CD14-positive monocyte (primary cell): ENCODE results near the gene KIAA0513. TPM values are rescaled to one million over a fixed set of nuclear protein-coding genes. Genes with fewer than 3 reads are reported as not detected.

Experiments
- DNase-seq, 3 donors: peaks; one replicate each; pipeline ENCODE4 v3.0.0-alpha.2; 2011 to 2022
- H2AFZ ChIP-seq: 2 replicates; pipeline ENCODE4 v1.6.0; 2012; ENCODE audit warnings: mild to moderate bottlenecking, low read depth, low read length, inconsistent platforms; ENCODE audit not compliant: insufficient read depth, poor library complexity, severe bottlenecking
- H3K27ac ChIP-seq, 2 donors: 1 replicate in 1 of 2; 2 replicates in 1 of 2; pipeline ENCODE4 v1.5.1; 2012 to 2013; ENCODE audit warnings: low read length in 2 of 2, control low read depth in 1 of 2, inconsistent platforms in 1 of 2, low read depth in 1 of 2, mild to moderate bottlenecking in 1 of 2
- H3K27me3 ChIP-seq, 2 donors: one replicate each; pipeline versions ENCODE4 v1.6.0 to v1.6.1; 2011 to 2013; ENCODE audit warnings: low read length in 2 of 2; ENCODE audit not compliant: control insufficient read depth in 2 of 2, insufficient read depth in 2 of 2
- H3K36me3 ChIP-seq, 2 donors: replicated peaks in 1 of 2; 1 replicate in 1 of 2; 2 replicates in 1 of 2; pipeline versions ENCODE4 v1.5.1 to v1.6.1; 2012 to 2013; ENCODE audit warnings: low read length in 2 of 2, control low read depth in 1 of 2, inconsistent platforms in 1 of 2, mild to moderate bottlenecking in 1 of 2; ENCODE audit not compliant: insufficient read depth in 2 of 2, control insufficient read depth in 1 of 2
- H3K4me1 ChIP-seq, 2 donors: 1 replicate in 1 of 2; 2 replicates in 1 of 2; pipeline versions ENCODE4 v1.5.1 to v1.6.1; 2012 to 2013; ENCODE audit warnings: low read length in 2 of 2, control low read depth in 1 of 2, inconsistent platforms in 1 of 2, mild to moderate bottlenecking in 1 of 2, moderate library complexity in 1 of 2; ENCODE audit not compliant: insufficient read depth in 2 of 2, control insufficient read depth in 1 of 2
- H3K4me2 ChIP-seq: replicated peaks from 2 replicates; pipeline ENCODE3; 2012; ENCODE audit warnings: low read length, moderate library complexity, mild to moderate bottlenecking; ENCODE audit not compliant: poor library complexity, severe bottlenecking; ENCODE audit errors: extremely low read depth
- H3K4me3 ChIP-seq, 3 experiments: fragments of 200-600 bp in 1 of 3; sonication (generic) in 1 of 3; replicated peaks in 1 of 3; 1 replicate in 2 of 3; 2 replicates in 1 of 3; pipeline ENCODE4 v1.5.1; 2011 to 2013; ENCODE audit warnings: low read length in 3 of 3, mild to moderate bottlenecking in 3 of 3, control low read depth in 2 of 3, low read depth in 2 of 3, inconsistent platforms in 1 of 3, moderate library complexity in 1 of 3
- H3K79me2 ChIP-seq: 2 replicates; pipeline ENCODE4 v1.6.0; 2012; ENCODE audit warnings: mild to moderate bottlenecking, control low read depth, inconsistent platforms, low read length, moderate library complexity; ENCODE audit not compliant: insufficient read depth
- H3K9ac ChIP-seq: 2 replicates; pipeline ENCODE4 v1.6.0; 2017; ENCODE audit warnings: low read length, mild to moderate bottlenecking; ENCODE audit not compliant: insufficient read depth, poor library complexity, severe bottlenecking
- H3K9me3 ChIP-seq, 2 donors: replicated peaks in 1 of 2; 1 replicate in 1 of 2; 2 replicates in 1 of 2; pipeline versions ENCODE4 v1.5.1 to v1.6.1; 2012 to 2013; ENCODE audit warnings: low read length in 2 of 2, control low read depth in 1 of 2; ENCODE audit not compliant: control insufficient read depth in 1 of 2, insufficient read depth in 1 of 2
- H4K20me1 ChIP-seq: 2 replicates; pipeline ENCODE4 v1.6.0; 2012; ENCODE audit warnings: mild to moderate bottlenecking, low read length, control low read depth, moderate library complexity; ENCODE audit not compliant: insufficient read depth
- H3K27ac Mint-ChIP-seq, 7 donors: one replicate each; pipeline ENCODE4 v1.8.0; 2020; ENCODE audit warnings: mild to moderate bottlenecking in 7 of 7, mixed read lengths in 7 of 7, moderate library complexity in 6 of 7, inconsistent platforms in 2 of 7
- H3K27me3 Mint-ChIP-seq, 3 donors: one replicate each; pipeline ENCODE4 v1.8.0; 2021 to 2022; ENCODE audit warnings: low read depth in 3 of 3, mild to moderate bottlenecking in 3 of 3, mixed read lengths in 3 of 3, moderate library complexity in 3 of 3, inconsistent platforms in 1 of 3
- H3K36me3 Mint-ChIP-seq, 2 donors: one replicate each; pipeline ENCODE4 v1.8.0; 2020; ENCODE audit warnings: mixed read lengths in 2 of 2, inconsistent platforms in 1 of 2, mild to moderate bottlenecking in 1 of 2
- H3K4me1 Mint-ChIP-seq: one replicate; pipeline ENCODE4 v1.8.0; 2020; ENCODE audit warnings: mild to moderate bottlenecking, mixed read lengths
- H3K4me3 Mint-ChIP-seq, 2 donors: one replicate each; pipeline ENCODE4 v1.8.0; 2020; ENCODE audit warnings: mild to moderate bottlenecking in 2 of 2, mixed read lengths in 2 of 2, moderate library complexity in 1 of 2
- H3K9me3 Mint-ChIP-seq, 7 donors: one replicate each; pipeline ENCODE4 v1.8.0; 2020 to 2022; ENCODE audit warnings: mixed read lengths in 7 of 7, mild to moderate bottlenecking in 6 of 7, moderate library complexity in 6 of 7, inconsistent platforms in 2 of 7
- WGBS: methylation state at CpG from one replicate; pipeline ENCODE4 v1.1.5; 2013; ENCODE audit warnings: missing lambda C conversion rate; ENCODE audit not compliant: insufficient coverage; 5-methylcytosine and 5-hydroxymethylcytosine counted together
- intact Hi-C, 2 donors: fragments of 100-400 bp; cut with micrococcal nuclease; formaldehyde crosslinking; loops; one replicate each; pipeline versions ENCODE4 v1.15.0 to v1.15.1; 2023
- polyA plus RNA-seq, 3 donors: library from polyadenylated mRNA; depleted of rRNA in 1 of 3; unstranded in 2 of 3; stranded (reverse) in 1 of 3; fragments of 300-500 nt in 2 of 3; fragments of >200 nt in 1 of 3; fragmentation: Illumina TruSeq in 2 of 3; gene quantifications; 1 replicate in 2 of 3; 2 replicates in 1 of 3; pipeline ENCODE4 v1.2.3, GENCODE V29; 2012 to 2021
- TF ChIP-seq, protein P1 (sequence below): fragments of 200-600 bp; IDR thresholded peaks from one replicate; pipeline ENCODE4 v1.8.0; 2022; ENCODE audit warnings: antibody characterized with exemption, mild to moderate bottlenecking

KIAA0513 gene
- polyA plus RNA-seq, 3 donors = 21.4 to 77.5 (median 32.7) TPM

DNA sequence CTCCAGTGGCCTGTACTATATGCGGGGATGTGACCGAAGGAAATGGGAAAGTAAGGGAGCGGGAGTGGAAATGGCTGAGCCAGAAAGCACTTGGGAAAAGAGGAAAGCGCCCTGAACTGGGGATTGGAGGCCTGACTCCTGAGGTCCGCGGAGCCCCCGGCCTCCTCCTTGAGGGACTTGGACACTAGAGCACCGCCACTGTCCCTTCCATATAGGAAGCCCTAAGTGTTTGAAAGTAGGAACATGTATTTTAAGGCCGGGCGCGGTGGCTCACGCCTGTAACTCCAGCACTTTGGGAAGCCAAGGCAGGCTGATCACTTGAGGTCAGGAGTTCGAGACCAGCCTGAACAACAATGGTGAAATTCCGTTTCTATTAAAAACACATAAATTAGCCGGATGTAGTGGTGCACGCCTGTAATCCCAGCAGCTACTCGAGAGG is 15.7 kb upstream of the KIAA0513 start:
- peaks cover 86 to 87% of the 10 kb centered on the region in 2 donors for H3K4me1 ChIP-seq
- intact Hi-C loops = loop anchor here (2.0 to 5.0 kb wide), 2 partner anchors 15 to 35 kb away; partner anchors contain the start of gene KIAA0513 (in 1 of the 2)

DNA sequence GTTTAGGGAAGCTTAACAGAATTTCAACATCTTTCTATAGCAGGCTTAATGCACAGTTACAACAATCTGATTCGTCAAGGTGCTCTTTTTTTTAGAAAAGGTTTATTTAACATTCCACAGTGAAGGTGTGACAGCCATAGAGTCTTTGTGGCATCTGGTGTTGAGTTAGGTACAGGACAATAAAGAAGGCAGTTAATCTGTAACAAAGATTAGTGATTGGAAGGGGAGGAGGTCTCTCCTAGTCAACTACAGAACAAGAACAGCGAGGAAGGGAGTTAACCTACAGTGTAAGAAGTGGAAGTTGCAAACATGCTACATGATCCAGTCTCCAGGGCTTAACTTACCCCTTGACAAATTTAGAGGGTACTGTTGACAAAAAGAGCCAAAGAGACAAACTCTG is 13.3 kb upstream of the KIAA0513 start:
- H3K27ac Mint-ChIP-seq = peak overlapping the region; percentile 75 to 96 (median 93)
- peaks cover 10 to 12% of the 10 kb centered on the region in 2 donors for H3K36me3 Mint-ChIP-seq
- peak overlapping the region in 1 of 3 experiments; percentile 46 for H3K4me3 ChIP-seq
- H4K20me1 ChIP-seq = no peaks in the 10 kb centered on the region
- DNase-seq = peak in 2 of 3 donors; percentile 38 to 50
- H3K4me1 Mint-ChIP-seq = peaks cover 78% of the 10 kb centered on the region
- H3K9me3 Mint-ChIP-seq = peaks cover 0 to 4% (median 0%) of the 10 kb centered on the region in 7 donors
- peak overlapping the region; percentile 81 to 89 for H3K27ac ChIP-seq
- H3K9me3 ChIP-seq = no peaks in the 10 kb centered on the region
- intact Hi-C loops = loop anchor here in 1 of 2 donors (2.0 to 5.0 kb wide), 2 partner anchors 14 to 37 kb away; no protein-coding TSS in a partner anchor
- H3K36me3 ChIP-seq = no peaks in the 10 kb centered on the region
- peaks cover 0 to 4% (median 1%) of the 10 kb centered on the region in 3 donors for H3K27me3 Mint-ChIP-seq
- peak overlapping the region; percentile 9 to 69 for H3K4me3 Mint-ChIP-seq
- no peaks in the 10 kb centered on the region for H3K27me3 ChIP-seq
- peaks cover 43% of the 10 kb centered on the region for H3K79me2 ChIP-seq
- no peak overlapping the region for H2AFZ ChIP-seq
- H3K4me1 ChIP-seq = peaks cover 84% of the 10 kb centered on the region in 2 donors
- H3K4me2 ChIP-seq = peak overlapping the region; percentile 60
- TF ChIP-seq, protein P1, sequence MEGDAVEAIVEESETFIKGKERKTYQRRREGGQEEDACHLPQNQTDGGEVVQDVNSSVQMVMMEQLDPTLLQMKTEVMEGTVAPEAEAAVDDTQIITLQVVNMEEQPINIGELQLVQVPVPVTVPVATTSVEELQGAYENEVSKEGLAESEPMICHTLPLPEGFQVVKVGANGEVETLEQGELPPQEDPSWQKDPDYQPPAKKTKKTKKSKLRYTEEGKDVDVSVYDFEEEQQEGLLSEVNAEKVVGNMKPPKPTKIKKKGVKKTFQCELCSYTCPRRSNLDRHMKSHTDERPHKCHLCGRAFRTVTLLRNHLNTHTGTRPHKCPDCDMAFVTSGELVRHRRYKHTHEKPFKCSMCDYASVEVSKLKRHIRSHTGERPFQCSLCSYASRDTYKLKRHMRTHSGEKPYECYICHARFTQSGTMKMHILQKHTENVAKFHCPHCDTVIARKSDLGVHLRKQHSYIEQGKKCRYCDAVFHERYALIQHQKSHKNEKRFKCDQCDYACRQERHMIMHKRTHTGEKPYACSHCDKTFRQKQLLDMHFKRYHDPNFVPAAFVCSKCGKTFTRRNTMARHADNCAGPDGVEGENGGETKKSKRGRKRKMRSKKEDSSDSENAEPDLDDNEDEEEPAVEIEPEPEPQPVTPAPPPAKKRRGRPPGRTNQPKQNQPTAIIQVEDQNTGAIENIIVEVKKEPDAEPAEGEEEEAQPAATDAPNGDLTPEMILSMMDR = no peak
- no CpG with 5 or more reads among the region's 2 CpGs for WGBS
- no peak overlapping the region for H3K9ac ChIP-seq

More for the DNA sequence above, 15.7 kb upstream of the KIAA0513 start:
- Histone ChIP-seq H3K4me2 (peak overlapping the region; percentile 87), H3K36me3 (no peaks in the 10 kb centered on the region), H4K20me1 (no peaks in the 10 kb centered on the region), H2AFZ (peak overlapping the region; percentile 60), H3K27me3 (no peaks in the 10 kb centered on the region), H3K79me2 (peaks cover 68% of the 10 kb centered on the region), H3K27ac (peak overlapping the region; percentile 91 to 93), H3K9me3 (no peaks in the 10 kb centered on the region), H3K9ac (peak overlapping the region; percentile 89), H3K4me3 (peak overlapping the region; percentile 56 to 99 (median 96))
- Mint-ChIP-seq H3K9me3 (peaks cover 0 to 4% (median 0%) of the 10 kb centered on the region in 7 donors), H3K36me3 (peaks cover 25 to 28% of the 10 kb centered on the region in 2 donors), H3K27me3 (peaks cover 0 to 4% (median 1%) of the 10 kb centered on the region in 3 donors), H3K4me3 (peak overlapping the region; percentile 88 to 97), H3K27ac (peak overlapping the region; percentile 99 to 100 (median 100)), H3K4me1 (peaks cover 81% of the 10 kb centered on the region)
- 2% methylated on average over 10 of the region's 17 CpGs for WGBS
- DNase-seq = no peak
- TF ChIP-seq, protein P1 = no peak
